Measurements from ENCODE around the gene ATP9B.

DNA sequence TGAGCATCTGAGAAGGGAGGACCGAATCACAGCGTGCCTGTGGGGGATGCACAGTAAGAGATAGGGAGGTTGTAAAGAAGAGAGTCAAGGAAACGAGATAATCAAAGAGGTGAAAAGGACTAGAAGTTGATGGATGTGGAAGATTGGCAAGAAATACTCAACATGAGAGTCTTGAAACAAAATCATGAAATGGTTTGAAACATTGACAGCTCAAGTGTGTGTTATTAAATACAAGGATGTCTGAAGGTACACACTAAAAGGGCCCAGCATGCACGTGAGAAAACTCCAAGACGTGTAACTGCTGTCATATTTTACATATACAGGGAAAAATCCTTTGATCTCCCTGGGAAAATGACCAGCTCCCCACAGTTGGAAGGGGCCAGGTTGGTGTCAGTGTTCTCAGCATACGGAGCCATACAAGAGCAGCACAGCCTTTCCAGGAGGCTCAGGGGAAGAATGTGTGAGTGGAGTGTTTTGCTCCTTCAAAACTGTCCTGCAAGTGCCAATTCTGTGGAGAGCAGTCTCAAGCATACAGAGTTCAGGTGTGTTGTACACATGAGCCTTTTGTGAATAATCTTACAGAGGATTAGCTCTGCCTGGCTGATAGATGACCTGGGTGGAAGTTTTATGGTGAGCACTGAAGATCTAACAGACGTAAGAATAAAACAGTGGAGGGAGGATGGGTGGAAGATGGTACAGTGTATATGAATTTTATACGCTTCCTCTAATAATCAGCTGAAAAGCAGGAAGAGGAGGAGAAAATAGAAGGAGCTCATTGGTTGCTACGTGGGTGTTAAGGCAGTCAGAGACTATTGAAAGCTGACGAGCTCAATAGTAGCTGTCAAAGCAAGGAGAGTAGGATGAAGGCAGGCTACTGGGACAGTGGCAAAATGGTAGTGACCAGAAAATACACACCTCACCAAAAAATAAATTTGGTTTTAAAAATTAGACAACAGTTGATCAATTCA is 126.8 kb downstream of the ATP9B start:
- TF ChIP-seq, protein P1, sequence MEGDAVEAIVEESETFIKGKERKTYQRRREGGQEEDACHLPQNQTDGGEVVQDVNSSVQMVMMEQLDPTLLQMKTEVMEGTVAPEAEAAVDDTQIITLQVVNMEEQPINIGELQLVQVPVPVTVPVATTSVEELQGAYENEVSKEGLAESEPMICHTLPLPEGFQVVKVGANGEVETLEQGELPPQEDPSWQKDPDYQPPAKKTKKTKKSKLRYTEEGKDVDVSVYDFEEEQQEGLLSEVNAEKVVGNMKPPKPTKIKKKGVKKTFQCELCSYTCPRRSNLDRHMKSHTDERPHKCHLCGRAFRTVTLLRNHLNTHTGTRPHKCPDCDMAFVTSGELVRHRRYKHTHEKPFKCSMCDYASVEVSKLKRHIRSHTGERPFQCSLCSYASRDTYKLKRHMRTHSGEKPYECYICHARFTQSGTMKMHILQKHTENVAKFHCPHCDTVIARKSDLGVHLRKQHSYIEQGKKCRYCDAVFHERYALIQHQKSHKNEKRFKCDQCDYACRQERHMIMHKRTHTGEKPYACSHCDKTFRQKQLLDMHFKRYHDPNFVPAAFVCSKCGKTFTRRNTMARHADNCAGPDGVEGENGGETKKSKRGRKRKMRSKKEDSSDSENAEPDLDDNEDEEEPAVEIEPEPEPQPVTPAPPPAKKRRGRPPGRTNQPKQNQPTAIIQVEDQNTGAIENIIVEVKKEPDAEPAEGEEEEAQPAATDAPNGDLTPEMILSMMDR (IDR thresholded peaks at IDR 0.05; ENCODE audit: low read length): no peak
- TF ChIP-seq EZH2phosphoT487 (IDR thresholded peaks at IDR 0.05; ENCODE audit: low read length): no peak

All from MM.1S (cell line).